NCI-H187 (cell line): Measurements from ENCODE around the gene LRRC71.

ENCODE experiments used
- DNase-seq, 2 experiments: peaks; one replicate each; lab custom pipeline; 2025; lab: John Stamatoyannopoulos, UW

The LRRC71 gene

DNA sequence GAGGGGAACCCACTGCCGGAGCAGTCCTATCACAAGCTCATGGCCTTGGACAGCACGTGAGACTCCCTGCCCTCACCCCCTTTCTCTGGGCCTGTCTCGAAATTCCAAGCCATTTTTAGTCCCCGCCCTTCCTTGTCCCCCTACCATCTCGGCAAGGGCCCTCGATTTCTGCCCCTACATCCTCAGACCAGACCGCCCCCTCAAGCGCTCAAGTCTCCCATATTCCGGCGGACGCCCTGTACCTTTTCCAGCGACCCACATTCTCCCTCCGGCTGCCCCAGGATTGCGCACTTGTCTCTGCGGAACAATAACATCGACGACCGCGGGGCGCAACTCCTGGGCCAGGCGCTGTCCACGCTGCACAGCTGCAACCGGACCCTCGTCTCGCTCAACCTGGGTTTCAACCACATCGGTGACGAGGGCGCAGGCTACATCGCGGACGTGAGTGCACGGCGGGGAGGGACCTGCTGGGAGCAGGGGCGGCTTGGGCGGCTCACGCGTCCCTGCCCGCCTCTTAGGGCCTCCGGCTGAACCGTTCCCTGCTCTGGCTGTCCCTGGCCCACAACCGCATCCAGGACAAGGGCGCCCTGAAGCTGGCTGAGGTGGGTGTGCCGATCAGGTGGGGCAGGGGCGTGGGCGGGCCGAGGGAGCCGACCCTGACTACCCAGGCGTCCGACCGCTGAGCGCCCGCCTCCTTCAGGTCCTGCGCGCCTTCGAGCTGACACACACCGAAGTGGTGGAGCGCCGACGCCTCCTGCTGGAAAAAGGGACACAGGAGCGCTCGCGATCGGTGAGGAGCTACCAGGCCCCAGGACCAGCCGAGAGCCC lies 7.0 kb downstream of the LRRC71 start:
- DNase-seq = peak; percentile 86 to 90

DNA sequence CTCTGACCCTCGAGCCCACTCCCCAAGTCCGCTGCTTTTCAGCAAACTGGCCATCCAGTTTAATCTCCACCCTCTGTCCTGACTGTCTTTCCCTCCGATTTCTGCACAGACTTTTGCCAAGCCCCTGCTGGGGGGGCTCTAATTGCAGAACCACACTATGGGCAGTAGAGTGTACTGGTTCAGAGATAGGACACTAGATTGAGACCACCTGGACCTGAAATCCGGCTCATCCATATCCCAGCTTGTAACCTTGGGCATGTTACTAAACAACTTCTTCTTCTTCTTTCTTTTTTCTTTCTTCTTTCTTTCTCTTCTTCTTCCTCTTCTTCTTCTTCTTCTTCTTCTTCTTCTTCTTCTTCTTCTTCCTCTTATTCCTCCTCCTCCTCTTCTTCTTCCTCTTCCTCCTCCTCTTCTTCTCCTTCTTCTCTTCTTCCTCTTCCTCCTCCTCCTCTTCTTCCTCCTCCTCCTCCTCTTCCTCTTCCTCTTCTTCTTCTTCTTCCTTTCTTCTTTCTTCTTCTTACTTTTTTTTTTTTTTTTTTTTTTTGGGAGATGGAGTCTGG lies 7.7 kb downstream of the LRRC71 start:
- no peak for DNase-seq

DNA sequence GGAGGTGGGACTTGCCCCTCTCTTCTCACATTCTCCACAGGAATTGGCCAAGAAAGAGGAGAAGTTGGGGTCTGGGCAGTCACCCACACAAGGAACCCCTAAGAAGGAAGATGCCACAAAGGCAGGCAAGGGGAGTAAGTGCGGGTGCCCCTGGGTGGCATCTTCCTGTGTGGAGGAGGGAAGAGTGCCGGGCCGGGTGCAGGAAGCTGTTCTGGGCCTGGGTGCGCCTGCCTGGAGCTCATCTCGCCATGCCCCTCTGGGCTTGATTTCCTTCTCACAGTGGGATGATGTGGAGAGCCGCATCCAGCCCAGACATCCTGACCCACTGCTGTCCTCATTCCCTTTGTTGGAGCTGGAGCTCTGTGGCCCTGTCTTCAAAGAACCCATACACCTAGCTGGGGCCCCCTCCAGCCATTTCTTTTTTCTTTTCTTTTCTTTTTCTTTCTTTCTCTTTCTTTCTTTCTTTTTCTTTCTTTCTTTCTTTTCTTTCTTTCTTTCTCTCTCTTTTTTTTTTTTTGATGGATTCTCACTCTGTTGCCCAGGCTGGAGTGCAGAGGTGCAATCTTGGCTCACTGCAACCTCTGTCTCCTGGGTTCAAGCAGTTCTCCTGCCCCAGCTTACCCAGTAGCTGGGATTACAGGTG lies 9.3 kb downstream of the LRRC71 start:
- no peak for DNase-seq

DNA sequence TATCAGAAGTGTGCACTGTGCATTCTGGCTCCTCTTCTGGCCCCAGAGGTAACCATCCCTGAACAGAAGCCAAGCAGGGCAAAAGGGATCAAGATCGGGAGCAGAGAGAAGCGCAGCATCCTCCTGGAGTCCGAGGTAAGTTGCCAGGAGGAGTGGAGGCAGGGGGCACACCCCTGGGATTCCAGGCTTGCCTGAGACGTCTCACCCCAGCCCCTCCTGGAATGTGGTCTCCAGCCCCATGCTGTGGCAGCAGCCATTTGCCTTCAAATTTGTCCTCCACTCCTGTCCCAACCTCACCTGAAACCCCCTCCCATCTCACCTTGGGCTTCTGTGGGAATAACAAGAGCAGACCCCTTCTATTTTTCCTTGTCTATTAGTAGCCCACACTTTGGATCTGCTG lies 10.1 kb downstream of the LRRC71 start:
- no peak for DNase-seq

DNA sequence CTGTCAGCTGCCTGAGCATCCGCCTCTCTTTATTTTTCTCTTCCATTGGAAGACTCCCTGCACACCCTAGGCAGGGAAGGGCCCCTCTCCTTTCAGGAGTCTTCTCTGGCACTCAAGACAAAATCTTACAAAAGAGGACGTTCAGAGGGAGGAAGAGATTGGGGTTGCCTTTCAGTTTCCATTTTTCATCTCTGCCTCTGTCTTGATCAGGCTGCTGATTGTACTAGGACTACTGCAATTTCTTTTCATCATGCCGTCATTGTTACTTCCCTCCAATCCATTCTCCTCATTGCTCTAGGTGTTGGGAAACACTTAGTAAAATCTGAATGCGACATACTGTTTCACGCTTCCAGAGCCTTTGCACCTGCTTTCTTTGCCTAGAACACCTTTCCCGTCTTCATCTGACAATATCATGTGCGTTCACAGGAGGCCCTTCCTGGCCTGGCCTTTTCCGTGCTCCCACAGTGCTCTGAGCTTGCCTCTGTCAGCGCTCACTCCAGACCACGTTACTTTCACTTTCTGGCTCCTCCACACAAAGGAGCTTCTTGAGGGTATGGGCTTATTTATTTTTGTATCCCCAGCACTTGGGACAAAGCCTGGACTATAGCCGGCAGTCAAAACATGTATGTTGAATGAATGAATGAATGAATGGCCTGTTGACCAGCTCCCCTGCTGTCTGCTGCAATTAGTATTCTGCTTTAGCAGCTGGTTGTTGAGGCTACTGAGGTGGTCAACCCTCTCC lies 10.9 kb downstream of the LRRC71 start:
- no peak for DNase-seq

DNA sequence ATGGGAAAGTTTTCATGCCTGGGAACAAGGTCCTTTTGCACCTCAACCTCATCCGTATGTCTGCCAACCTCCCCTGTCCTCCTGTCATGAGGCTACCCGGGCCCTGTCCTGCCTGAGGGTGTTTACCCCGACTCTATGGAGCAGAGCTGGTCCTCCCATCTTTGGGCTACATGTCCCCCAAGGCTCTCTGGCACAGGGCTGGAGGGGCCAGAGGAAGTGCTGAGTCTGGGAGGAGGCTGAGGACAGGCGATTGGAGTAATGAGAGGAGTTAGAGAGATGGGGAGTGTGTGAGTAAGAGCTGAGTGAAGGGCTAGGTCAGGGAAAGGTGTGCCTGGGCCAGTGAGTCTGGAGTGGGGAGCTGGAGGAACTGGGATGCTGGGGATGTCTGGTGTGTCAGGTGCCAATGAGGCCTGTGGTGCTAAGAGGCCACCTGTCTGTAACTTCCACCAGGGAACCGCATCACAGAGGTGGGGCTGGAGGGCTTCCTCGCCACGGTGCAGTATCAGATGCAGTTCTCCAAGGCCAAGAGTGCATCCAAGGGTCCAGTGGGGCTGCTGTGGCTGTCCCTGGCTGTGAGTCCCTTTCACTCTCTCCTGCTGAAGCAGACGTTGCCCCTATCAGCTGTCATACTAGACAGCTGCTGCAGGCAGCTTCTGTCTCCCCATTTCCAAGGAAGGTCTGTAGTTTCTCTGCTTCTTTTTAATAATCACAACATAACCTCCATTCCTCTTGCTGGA lies 11.7 kb downstream of the LRRC71 start:
- DNase-seq = no peak

DNA sequence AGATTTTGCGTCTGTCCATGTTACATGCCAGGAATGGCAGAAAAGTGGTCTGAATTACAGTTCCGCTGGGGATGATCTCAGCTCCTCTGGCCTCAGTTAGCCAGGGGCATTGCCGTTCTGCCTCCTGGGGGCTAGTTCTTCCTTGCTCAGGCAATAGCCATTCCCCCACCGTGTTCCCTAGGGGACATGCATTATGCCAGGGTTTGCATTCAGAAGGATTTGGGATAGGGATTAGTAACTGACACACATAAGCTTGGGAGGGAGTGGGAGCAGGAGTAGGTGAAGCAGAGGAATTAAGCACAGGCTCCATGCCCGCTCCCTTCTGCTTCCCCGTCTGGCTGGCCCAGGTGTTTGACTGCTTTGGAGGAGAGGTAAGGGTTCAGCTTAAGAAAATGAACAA lies 12.7 kb downstream of the LRRC71 start:
- no peak for DNase-seq

DNA sequence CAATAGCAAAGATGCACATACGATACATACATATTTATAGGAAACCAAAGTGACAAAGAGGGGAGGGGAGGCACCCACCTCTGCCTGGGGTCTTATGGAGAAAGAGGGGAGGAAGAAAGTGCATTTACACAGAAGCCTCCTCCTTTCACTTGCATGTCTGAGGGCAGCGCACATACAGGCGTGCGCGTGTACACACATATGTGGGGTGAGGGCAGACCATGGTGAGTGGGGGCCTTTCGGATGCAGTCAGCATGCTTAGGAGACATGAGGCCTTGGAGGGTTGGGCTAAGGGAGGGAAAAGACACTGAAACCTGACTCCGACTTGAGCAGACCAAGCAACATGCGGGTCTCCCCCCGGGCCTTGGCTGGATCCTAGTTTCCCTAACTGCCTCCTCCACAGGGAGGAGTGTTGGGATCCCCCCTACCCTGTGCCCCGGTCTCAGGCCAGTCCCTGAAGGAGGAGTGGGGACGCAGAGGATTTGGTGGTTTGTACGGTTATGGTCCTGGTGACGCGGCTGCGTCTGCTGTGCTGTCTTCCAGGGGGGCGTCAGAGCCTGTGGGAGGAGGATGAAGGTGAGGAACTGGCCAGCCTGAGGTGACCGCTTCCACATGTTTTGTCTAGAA lies 15.2 kb downstream of the LRRC71 start:
- DNase-seq = no peak

DNA sequence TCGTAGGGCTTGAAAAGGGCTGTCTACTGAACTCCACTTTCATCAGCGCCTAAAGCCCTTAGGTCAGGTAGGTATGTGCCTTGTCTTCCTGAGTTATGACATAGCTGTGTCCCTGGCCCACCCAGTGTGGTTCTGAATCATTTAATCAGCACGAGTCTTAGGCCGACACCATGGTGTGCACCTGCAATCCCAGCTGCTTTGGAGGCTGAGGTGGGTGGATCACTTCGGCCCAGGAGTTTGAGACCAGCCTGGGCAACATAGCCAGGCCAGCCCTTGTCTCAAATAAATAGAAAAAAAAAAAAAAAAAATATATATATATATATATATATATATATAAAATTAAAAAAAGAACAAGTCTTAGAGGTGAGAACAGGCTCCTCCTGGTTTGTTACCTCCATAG lies 15.8 kb downstream of the LRRC71 start:
- no peak for DNase-seq

DNA sequence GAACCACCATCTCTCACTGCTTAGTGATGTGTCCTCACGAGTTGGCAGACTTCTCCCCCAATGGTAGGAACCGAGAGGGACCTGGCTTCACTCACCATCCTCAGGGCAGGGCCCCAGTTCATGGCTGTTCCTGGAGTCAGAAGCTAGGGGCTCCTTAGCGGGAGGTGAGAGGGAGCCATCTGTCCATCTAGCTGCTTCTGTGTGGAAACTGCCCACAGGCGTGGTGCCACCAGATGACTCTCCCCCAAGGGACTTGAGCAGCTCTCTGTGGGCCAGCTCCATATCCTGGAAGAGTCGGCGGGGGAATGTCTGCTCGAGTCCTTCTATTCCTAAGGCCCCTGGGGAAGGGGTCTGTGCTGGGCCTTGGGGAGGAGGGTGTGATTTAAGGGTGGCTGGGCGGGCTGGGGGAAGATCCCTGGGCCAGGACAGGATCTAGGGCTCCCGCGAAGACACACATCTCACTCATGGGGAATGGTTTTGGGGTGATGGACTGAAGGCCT lies 16.3 kb downstream of the LRRC71 start:
- DNase-seq = no peak

DNA sequence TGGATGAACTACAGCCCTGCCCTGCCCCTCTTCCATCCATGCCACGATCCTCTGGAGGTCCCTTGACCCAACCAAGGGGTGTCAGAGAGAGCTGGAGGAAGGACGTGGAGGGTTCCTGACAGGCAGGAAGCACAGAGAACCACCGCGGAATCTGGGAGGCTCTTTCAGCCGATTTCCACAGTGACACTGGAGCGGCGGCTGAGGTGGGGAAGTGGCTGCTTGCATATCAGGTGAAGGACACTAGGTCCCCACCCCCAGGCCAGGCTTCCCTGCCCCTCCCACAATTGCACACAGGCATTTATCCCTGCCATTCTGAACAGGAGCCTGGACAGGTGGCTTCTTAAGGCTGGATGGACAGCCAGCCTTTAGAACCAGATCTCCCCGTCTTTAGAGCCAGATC lies 17.5 kb downstream of the LRRC71 start:
- DNase-seq = peak; percentile 54 to 72

DNA sequence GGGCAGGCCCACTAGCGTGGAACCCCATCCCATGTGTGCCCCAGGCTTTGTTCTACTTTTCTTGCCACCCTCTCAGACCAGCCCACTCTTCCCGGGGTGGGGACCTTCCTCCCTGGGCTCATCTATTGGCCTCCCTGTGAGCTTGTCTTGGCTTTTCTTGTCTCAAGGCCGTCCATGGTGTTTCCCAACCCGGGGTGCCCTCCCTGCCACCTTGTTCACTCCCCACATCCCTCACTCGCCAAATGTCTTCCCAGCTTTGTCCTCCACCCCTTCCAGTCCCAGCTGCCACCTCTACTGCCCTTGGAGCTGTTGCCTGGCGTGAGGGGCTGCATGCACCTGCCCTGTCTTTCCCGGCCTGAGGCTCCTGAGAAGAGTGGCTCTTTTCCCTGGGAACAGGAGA lies 18.4 kb downstream of the LRRC71 start:
- no peak for DNase-seq

DNA sequence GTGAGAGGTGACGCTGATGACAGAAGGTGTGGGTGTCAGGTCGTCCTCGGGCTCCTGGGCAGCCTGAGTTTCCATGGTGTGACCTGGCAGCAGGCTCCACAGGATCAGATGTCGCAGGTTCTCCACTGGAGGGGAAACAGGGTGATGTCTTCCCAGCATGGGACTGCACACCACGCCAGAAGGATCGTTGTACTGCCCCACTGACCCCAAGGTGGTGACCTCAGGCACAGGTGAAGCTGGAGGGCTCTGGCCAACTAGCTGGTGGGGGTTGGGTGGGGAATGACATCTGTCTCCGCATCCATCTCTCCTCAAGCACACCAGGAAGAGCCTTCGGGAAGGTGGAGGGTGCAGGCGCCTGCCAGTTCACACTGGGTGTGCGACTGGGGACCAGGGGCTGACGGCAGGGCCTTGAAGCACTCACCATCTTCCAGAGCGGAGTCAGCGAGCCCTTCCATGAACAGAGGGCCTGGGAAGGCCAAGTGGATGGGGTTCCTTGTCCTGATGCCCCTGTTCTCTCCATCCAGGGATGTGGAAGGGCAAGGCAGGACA lies 19.4 kb downstream of the LRRC71 start:
- no peak for DNase-seq

DNA sequence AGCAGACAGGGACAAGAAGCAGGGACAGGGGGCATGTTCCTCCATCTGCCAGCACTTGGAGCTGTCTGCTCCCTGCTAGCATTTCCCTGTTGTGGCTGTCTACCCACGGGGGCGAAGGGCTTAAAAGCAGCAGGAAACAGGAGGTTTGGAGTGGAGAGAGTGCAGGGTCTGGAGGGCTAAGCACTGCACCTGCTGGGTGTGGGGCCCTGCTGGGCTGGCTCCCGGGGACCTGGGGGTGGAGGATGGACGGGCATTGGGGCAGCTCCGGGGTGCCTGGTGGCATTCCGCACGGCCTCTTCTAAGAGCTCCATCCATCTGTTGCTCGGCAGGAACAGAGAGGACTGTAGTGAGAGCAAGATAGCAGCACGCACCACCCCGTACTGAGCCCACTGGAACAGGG lies 21.2 kb downstream of the LRRC71 start:
- no peak for DNase-seq

DNA sequence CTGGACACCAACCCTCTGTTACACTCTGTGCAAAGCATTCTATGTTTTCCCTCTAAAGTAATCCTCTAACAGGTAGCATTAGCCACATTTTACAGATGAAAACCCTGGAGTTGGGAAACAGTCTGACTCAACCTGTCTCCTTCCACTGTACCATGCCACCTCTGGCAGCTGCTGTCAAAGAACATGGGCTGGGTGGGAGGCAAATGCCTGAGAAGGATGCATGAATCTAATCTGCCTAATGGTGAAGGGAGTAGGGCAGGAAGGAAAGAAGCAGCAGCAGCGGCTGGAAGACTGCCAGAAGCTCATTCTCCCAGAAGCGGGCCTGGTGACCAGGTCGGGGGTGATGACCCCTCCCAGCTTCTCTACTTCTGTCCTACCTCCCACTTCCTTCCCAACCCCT lies 21.7 kb downstream of the LRRC71 start:
- no peak for DNase-seq

DNA sequence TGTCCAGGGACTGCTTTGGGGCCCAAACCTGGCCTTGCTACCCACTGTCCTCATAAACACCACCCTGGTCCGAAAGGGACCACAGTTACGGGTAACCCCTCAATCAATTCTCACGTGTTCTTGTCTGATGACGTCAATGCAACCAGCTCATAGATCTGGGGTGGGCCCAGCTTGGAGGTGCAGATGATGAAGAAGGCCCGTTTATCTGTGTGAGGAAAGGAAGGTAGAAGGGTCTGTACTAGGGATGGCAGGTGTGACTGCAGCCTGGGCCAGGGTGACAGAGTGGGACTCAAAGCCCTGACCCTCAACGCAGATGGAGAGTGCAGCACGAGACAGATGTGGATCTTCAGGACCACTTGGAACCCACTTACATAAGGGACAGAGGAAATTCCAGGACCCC lies 22.1 kb downstream of the LRRC71 start:
- no peak for DNase-seq

DNA sequence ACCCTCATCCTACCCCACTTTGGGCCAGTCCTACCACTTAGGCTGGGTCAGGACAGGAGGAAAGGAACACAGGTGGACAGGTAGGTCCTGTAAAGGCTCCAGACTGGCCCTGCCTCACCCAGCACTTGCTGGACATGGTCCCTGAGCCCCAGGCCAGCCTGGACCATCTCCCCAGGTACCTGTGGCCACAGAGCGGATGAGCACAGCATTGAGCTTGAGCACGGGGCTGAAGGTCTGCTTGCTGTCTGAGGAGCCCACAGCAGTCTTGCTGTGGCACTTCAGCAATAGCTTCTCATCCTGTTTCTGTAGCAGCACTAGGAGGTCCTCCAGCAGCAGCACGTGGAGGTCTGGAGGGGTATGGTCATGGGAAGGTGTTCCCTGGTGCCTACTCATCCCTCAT lies 23.3 kb downstream of the LRRC71 start:
- no peak for DNase-seq

DNA sequence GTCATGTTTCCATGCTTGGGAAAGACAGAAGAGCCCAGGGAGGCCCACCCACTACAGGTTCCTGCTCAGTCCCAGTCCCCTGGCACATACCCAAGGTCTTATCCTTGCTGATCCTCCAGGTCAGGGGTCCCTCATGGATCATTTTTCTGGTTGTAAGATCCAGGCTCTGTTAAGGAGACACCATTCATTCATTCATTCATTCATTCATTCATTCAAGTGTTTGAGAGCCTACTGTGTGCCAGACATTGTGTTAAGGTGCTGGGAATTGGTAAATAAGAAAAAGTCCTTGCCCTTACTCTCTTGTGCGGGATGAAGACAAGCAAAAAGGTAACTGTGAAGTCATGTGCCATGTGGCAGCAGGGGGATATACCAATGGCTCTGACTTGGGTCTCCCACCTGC lies 23.8 kb downstream of the LRRC71 start:
- DNase-seq = no peak

DNA sequence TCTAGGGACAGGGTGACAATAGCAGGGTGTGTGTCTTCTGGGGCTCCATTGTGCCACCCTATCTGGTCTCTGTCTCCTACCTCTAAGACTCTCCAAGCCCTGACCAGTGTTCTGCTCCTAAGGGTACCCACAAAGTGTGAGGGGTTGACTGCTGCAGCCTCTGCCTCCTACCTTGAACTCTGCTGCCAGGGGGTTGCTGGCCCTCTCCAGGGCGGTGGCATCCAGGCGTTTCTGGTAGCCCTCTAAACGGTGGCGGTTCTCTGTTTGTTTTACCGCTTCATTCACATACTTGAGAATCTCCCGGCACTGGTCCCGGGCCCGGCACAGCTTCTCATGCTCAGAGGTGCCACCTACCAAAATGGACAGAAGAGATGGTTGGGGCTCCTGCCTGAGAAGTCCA lies 24.4 kb downstream of the LRRC71 start:
- no peak for DNase-seq

DNA sequence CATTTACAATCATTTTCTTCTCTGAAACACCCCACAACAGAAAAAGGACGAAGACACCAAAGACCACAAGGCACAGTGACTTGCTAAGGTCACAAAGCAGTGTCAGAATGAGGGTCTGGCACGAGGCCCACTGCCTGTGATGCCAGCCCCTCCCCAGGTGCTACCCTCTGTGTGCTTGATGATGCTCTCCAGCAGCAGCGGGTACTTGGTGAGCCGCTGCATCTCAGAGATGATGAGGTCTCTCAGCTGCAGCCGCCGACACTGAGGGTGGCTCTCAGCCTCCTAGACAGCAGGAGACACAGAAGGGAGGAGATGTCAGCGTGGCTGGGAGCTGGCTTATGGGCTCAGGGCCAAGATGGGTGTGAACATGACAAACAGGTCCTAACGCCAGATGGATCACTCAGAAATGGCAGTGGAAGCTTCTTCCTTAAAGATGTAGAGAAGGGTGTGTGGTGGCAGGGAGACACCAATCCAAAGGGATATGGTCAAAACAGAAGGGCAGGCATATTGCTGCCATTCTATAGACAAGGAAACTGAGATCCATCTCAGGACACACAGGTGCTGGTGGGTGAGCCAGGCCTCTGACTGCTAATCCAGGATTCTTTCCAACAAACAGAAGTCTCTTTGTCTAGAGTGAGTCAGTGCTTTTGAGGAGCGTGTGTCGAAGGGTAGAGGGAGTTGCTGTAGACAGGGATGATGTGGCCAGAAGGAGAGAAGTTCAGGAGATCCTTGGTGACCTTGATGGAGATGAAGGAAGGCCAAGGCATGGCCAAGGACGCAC lies 25.6 kb downstream of the LRRC71 start:
- peak in 1 of 2 experiments; percentile 21 for DNase-seq
